Hippocampal formation (tissue), 2 donors: ENCODE results near the gene SORT1.
"Not testable (repeated sequence)": the region's sequence is repeated elsewhere in the genome, so short reads cannot be mapped to it uniquely, and the experiment has no call there.

Experiments used
- DNase-seq, 2 donors: peaks; one replicate each; lab custom pipeline; 2025; lab: John Stamatoyannopoulos, UW

SORT1 gene

GRCh38 chr1:109299558-109300343 is 98.0 kb downstream of the SORT1 start:
- DNase-seq = peak; percentile 92 to 94

GRCh38 chr1:109298666-109299557 is 98.8 kb downstream of the SORT1 start:
- DNase-seq = peak; percentile 69 to 84

GRCh38 chr1:109296782-109297181 is 100.9 kb downstream of the SORT1 start:
- DNase-seq = no peak

GRCh38 chr1:109295712-109296415 is 101.9 kb downstream of the SORT1 start:
- DNase-seq = no peak

- DNase-seq = no peak
These were observed 103.2 kb downstream of the SORT1 start for GRCh38 chr1:109294481-109294880.

- no peak for DNase-seq
These were observed 104.7 kb downstream of the SORT1 start for GRCh38 chr1:109293026-109293425.

GRCh38 chr1:109292364-109292763 is 105.4 kb downstream of the SORT1 start:
- no peak for DNase-seq

GRCh38 chr1:109290998-109291397 is 106.7 kb downstream of the SORT1 start:
- no peak for DNase-seq

- no peak for DNase-seq
These were observed 107.6 kb downstream of the SORT1 start for GRCh38 chr1:109290137-109290536.

- not testable (repeated sequence) for DNase-seq
These were observed 111.0 kb downstream of the SORT1 start for GRCh38 chr1:109286762-109287161.

- DNase-seq = no peak
These were observed 113.7 kb downstream of the SORT1 start for GRCh38 chr1:109283748-109284600.

GRCh38 chr1:109282952-109283747 is 114.6 kb downstream of the SORT1 start, which contains the start of gene PSRC1:
Gene PSRC1, minus strand, starts transcription at chr1:109283145.
- peak; percentile 95 to 99 for DNase-seq

- DNase-seq = no peak
These were observed 115.2 kb downstream of the SORT1 start for GRCh38 chr1:109282497-109282951.

GRCh38 chr1:109281680-109282496 is 115.8 kb downstream of the SORT1 start:
- no peak for DNase-seq

- no peak for DNase-seq
These were observed 116.9 kb downstream of the SORT1 start for GRCh38 chr1:109280862-109281261.

- no peak for DNase-seq
These were observed 118.0 kb downstream of the SORT1 start for GRCh38 chr1:109279615-109280278.

- peak; percentile 57 to 73 for DNase-seq
These were observed 120.1 kb downstream of the SORT1 start for GRCh38 chr1:109277434-109278204.
